ENCODE results near the gene ACAD8.

ACAD8 gene

GRCh38 chr11:134231958-134232659 is 21.3 kb upstream of the ACAD8 start:
- Mint-ChIP-seq H3K27ac (peak overlapping the region; percentile 62), H3K4me3 (no peak overlapping the region), H3K9me3 (no peaks in the 10 kb centered on the region), H3K27me3 (no peaks in the 10 kb centered on the region), H3K4me1 (ENCODE audit: low read depth) (peaks cover 59% of the 10 kb centered on the region), H3K36me3 (ENCODE audit: low read depth) (peaks cover 24% of the 10 kb centered on the region)

- Mint-ChIP-seq H3K27me3 (no peaks in the 10 kb centered on the region), H3K36me3 (ENCODE audit: low read depth) (peaks cover 29% of the 10 kb centered on the region), H3K4me3 (no peak overlapping the region), H3K4me1 (ENCODE audit: low read depth) (peaks cover 43% of the 10 kb centered on the region), H3K27ac (no peak overlapping the region), H3K9me3 (no peaks in the 10 kb centered on the region)
These were observed 19.6 kb upstream of the ACAD8 start for GRCh38 chr11:134233729-134234179.

- Mint-ChIP-seq H3K27me3 (no peaks in the 10 kb centered on the region), H3K4me3 (no peak overlapping the region), H3K36me3 (ENCODE audit: low read depth) (peaks cover 27% of the 10 kb centered on the region), H3K9me3 (no peaks in the 10 kb centered on the region), H3K27ac (no peak overlapping the region), H3K4me1 (ENCODE audit: low read depth) (peaks cover 26% of the 10 kb centered on the region)
These were observed 18.0 kb upstream of the ACAD8 start for GRCh38 chr11:134235399-134235798.

GRCh38 chr11:134236834-134237556 is 16.4 kb upstream of the ACAD8 start:
- Mint-ChIP-seq H3K27me3 (no peaks in the 10 kb centered on the region), H3K27ac (no peak overlapping the region), H3K4me1 (ENCODE audit: low read depth) (peaks cover 13% of the 10 kb centered on the region), H3K4me3 (no peak overlapping the region), H3K9me3 (no peaks in the 10 kb centered on the region), H3K36me3 (ENCODE audit: low read depth) (peaks cover 27% of the 10 kb centered on the region)

- Mint-ChIP-seq H3K27me3 (no peaks in the 10 kb centered on the region), H3K27ac (no peak overlapping the region), H3K4me1 (ENCODE audit: low read depth) (peaks cover 8% of the 10 kb centered on the region), H3K4me3 (no peak overlapping the region), H3K9me3 (no peaks in the 10 kb centered on the region), H3K36me3 (ENCODE audit: low read depth) (peaks cover 27% of the 10 kb centered on the region)
These were observed 15.8 kb upstream of the ACAD8 start for GRCh38 chr11:134237557-134237922.

- H3K9me3 Mint-ChIP-seq = no peaks in the 10 kb centered on the region
- H3K4me3 Mint-ChIP-seq = no peak overlapping the region
- H3K27me3 Mint-ChIP-seq = no peaks in the 10 kb centered on the region
- H3K4me1 Mint-ChIP-seq (ENCODE audit: low read depth) = no peaks in the 10 kb centered on the region
- H3K27ac Mint-ChIP-seq = no peak overlapping the region
- H3K36me3 Mint-ChIP-seq (ENCODE audit: low read depth) = peaks cover 39% of the 10 kb centered on the region
These were observed 14.4 kb upstream of the ACAD8 start for GRCh38 chr11:134238956-134239355.

- Mint-ChIP-seq H3K27me3 (no peaks in the 10 kb centered on the region), H3K9me3 (no peaks in the 10 kb centered on the region), H3K4me3 (no peak overlapping the region), H3K27ac (no peak overlapping the region), H3K4me1 (ENCODE audit: low read depth) (no peaks in the 10 kb centered on the region), H3K36me3 (ENCODE audit: low read depth) (peaks cover 43% of the 10 kb centered on the region)
These were observed 12.8 kb upstream of the ACAD8 start for GRCh38 chr11:134240592-134240991.

GRCh38 chr11:134242376-134242775 is 11.0 kb upstream of the ACAD8 start:
- Mint-ChIP-seq H3K4me3 (no peak overlapping the region), H3K9me3 (no peaks in the 10 kb centered on the region), H3K27me3 (no peaks in the 10 kb centered on the region), H3K27ac (no peak overlapping the region), H3K36me3 (ENCODE audit: low read depth) (peaks cover 42% of the 10 kb centered on the region), H3K4me1 (ENCODE audit: low read depth) (no peaks in the 10 kb centered on the region)

- Mint-ChIP-seq H3K27ac (no peak overlapping the region), H3K4me1 (ENCODE audit: low read depth) (no peaks in the 10 kb centered on the region), H3K9me3 (no peaks in the 10 kb centered on the region), H3K27me3 (no peaks in the 10 kb centered on the region), H3K36me3 (ENCODE audit: low read depth) (peaks cover 46% of the 10 kb centered on the region), H3K4me3 (no peak overlapping the region)
These were observed 9.5 kb upstream of the ACAD8 start for GRCh38 chr11:134243913-134244312.

- no peaks in the 10 kb centered on the region for H3K9me3 Mint-ChIP-seq
- no peak overlapping the region for H3K4me3 Mint-ChIP-seq
- peaks cover 48% of the 10 kb centered on the region for H3K36me3 Mint-ChIP-seq (ENCODE audit: low read depth)
- H3K4me1 Mint-ChIP-seq (ENCODE audit: low read depth) = no peaks in the 10 kb centered on the region
- no peaks in the 10 kb centered on the region for H3K27me3 Mint-ChIP-seq
- no peak overlapping the region for H3K27ac Mint-ChIP-seq
These were observed 8.8 kb upstream of the ACAD8 start for GRCh38 chr11:134244593-134244992.

GRCh38 chr11:134245434-134245833 is 7.9 kb upstream of the ACAD8 start:
- H3K36me3 Mint-ChIP-seq (ENCODE audit: low read depth) = peaks cover 48% of the 10 kb centered on the region
- no peaks in the 10 kb centered on the region for H3K9me3 Mint-ChIP-seq
- no peak overlapping the region for H3K27ac Mint-ChIP-seq
- H3K4me3 Mint-ChIP-seq = no peak overlapping the region
- no peaks in the 10 kb centered on the region for H3K27me3 Mint-ChIP-seq
- no peaks in the 10 kb centered on the region for H3K4me1 Mint-ChIP-seq (ENCODE audit: low read depth)

GRCh38 chr11:134246100-134246499 is 7.3 kb upstream of the ACAD8 start:
- Mint-ChIP-seq H3K4me1 (ENCODE audit: low read depth) (no peaks in the 10 kb centered on the region), H3K36me3 (ENCODE audit: low read depth) (peaks cover 48% of the 10 kb centered on the region), H3K9me3 (no peaks in the 10 kb centered on the region), H3K4me3 (no peak overlapping the region), H3K27ac (no peak overlapping the region), H3K27me3 (no peaks in the 10 kb centered on the region)

GRCh38 chr11:134246678-134247077 is 6.7 kb upstream of the ACAD8 start:
- Mint-ChIP-seq H3K4me1 (ENCODE audit: low read depth) (peaks cover 3% of the 10 kb centered on the region), H3K9me3 (no peaks in the 10 kb centered on the region), H3K4me3 (no peak overlapping the region), H3K27ac (no peak overlapping the region), H3K27me3 (no peaks in the 10 kb centered on the region), H3K36me3 (ENCODE audit: low read depth) (peaks cover 48% of the 10 kb centered on the region)

- Mint-ChIP-seq H3K36me3 (ENCODE audit: low read depth) (peaks cover 35% of the 10 kb centered on the region), H3K4me3 (no peak overlapping the region), H3K9me3 (no peaks in the 10 kb centered on the region), H3K27me3 (no peaks in the 10 kb centered on the region), H3K4me1 (ENCODE audit: low read depth) (peaks cover 16% of the 10 kb centered on the region), H3K27ac (peak overlapping the region; percentile 77)
These were observed 4.4 kb upstream of the ACAD8 start for GRCh38 chr11:134248910-134249480.

GRCh38 chr11:134250246-134250645 is 3.1 kb upstream of the ACAD8 start:
- H3K4me1 Mint-ChIP-seq (ENCODE audit: low read depth) = peaks cover 26% of the 10 kb centered on the region
- no peaks in the 10 kb centered on the region for H3K27me3 Mint-ChIP-seq
- peaks cover 27% of the 10 kb centered on the region for H3K36me3 Mint-ChIP-seq (ENCODE audit: low read depth)
- H3K9me3 Mint-ChIP-seq = no peaks in the 10 kb centered on the region
- no peak overlapping the region for H3K4me3 Mint-ChIP-seq
- H3K27ac Mint-ChIP-seq = no peak overlapping the region

Data from stimulated activated naive CD8-positive, alpha-beta T cell treated with anti-CD3 and anti-CD28 coated beads, Interleukin-15, Interleukin-2, amounts not matched to agents 100 ng/mL and 50 ng/mL, for 24 hours (primary cell).